ENCODE measurements around the gene LRRN3.

LRRN3 gene

GRCh38 chr7:111173528-111173927, 82.6 kb downstream of the LRRN3 start:
- DNase-seq = no peak

DNA sequence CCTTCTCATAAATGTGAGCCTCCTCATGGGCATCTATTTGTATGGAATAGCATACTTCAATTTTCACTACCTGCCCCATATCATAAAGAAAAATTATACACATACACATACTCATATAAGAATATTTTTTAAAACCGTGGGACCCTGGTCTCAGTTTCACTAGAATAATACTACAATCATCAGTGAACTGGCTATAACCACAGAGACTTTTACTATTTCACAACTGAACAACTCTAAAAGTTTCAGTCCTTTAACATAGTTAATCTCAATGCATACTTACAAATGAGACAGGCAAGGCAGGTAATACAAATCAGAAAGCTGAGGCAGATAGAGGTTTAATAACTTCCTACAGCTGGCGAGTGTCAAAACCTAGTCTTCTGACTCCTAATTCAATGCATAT, 83.1 kb downstream of the LRRN3 start:
- no peak for DNase-seq

DNA sequence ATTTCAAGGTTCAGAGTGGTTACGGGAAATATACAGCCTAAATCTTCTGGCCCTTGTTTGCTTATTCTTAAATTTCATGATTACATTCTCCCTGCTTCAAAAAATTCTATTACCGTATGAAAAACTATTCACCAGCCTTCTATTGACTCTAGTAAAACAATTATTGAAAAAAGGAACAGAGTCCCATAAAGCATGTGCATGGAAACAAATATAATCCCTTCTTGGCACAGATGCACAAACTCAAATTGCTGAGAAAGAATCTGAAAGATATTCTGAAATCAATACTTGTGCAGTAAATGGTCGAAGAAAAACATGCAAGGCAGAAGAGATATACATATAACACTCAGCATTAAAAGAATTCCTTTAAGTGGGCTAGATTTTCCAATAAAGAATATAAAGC, 83.6 kb downstream of the LRRN3 start:
- no peak for DNase-seq
